ENCODE measurements around the gene FASTK.

DNA sequence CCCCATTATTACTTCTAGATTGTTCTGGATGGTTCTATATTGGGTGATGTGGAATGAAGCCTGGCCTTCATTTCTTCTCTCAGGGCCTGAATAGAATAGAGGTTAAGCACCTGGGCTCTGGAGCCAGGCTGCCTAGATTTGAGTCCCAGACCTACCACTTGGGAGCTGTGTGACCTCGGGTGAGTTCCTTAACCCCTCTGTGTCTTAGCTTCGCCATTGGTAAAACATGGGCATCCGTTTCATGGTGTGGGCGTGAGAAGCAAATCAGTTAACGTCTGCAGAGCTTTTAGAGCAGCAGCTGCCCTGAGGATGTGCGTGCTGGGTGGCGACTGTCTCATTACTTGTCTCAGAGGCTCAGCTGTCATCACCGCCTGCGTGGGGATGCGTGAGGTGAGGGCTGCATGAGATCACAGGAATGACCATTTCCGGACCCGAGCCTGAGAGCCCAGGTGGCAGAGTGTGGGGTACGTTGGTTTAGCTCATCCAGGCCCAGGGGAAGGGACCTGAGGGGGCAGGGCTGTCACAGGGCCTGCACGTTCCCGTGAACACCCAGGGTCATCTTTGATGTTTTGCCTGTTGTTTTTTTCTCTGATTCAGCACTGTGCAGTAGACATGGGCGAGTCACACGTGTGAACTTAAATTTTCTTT lies 15.3 kb upstream of the FASTK start:
- TF ChIP-seq, protein P1, sequence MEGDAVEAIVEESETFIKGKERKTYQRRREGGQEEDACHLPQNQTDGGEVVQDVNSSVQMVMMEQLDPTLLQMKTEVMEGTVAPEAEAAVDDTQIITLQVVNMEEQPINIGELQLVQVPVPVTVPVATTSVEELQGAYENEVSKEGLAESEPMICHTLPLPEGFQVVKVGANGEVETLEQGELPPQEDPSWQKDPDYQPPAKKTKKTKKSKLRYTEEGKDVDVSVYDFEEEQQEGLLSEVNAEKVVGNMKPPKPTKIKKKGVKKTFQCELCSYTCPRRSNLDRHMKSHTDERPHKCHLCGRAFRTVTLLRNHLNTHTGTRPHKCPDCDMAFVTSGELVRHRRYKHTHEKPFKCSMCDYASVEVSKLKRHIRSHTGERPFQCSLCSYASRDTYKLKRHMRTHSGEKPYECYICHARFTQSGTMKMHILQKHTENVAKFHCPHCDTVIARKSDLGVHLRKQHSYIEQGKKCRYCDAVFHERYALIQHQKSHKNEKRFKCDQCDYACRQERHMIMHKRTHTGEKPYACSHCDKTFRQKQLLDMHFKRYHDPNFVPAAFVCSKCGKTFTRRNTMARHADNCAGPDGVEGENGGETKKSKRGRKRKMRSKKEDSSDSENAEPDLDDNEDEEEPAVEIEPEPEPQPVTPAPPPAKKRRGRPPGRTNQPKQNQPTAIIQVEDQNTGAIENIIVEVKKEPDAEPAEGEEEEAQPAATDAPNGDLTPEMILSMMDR (conservative IDR thresholded peaks at IDR 0.05) = no peak
- no peak for TF ChIP-seq ZFX (IDR thresholded peaks at IDR 0.05)
